Aorta (tissue), 5 donors: ENCODE results near the gene BIRC2. TPM values are rescaled to one million over a fixed set of nuclear protein-coding genes. Genes with fewer than 3 reads are reported as not detected.
"Not testable (repeated sequence)": the region's sequence is repeated elsewhere in the genome, so short reads cannot be mapped to it uniquely, and the experiment has no call there.

Source experiments
- ATAC-seq: fragments of 200-7000 bp; cut with Tn5 transposase; one replicate; pipeline ENCODE4 v1.9.1; 2022; ENCODE audit warnings: moderate library complexity; ENCODE audit not compliant: low FRiP score
- DNase-seq, 2 donors: peaks; one replicate each; pipeline ENCODE4 v3.0.0-alpha.2; 2020
- H3K27ac ChIP-seq, 2 donors: one replicate each; pipeline ENCODE4 v1.5.1; 2013; ENCODE audit warnings: low read length in 2 of 2, mild to moderate bottlenecking in 2 of 2, moderate library complexity in 2 of 2, control low read depth in 1 of 2, inconsistent platforms in 1 of 2, low read depth in 1 of 2
- H3K27me3 ChIP-seq, 2 donors: one replicate each; pipeline ENCODE4 v1.6.1; 2013; ENCODE audit warnings: control low read depth in 1 of 2, low read length in 1 of 2, mild to moderate bottlenecking in 1 of 2, moderate library complexity in 1 of 2; ENCODE audit not compliant: insufficient read depth in 2 of 2, control insufficient read depth in 1 of 2
- H3K36me3 ChIP-seq, 2 donors: one replicate each; pipeline ENCODE4 v1.6.1; 2013; ENCODE audit warnings: control low read depth in 1 of 2, low read length in 1 of 2, mild to moderate bottlenecking in 1 of 2; ENCODE audit not compliant: insufficient read depth in 2 of 2, control insufficient read depth in 1 of 2
- H3K4me1 ChIP-seq, 2 donors: one replicate each; pipeline ENCODE4 v1.6.1; 2013; ENCODE audit warnings: low read length in 2 of 2, control low read depth in 1 of 2, mild to moderate bottlenecking in 1 of 2, moderate library complexity in 1 of 2; ENCODE audit not compliant: insufficient read depth in 2 of 2, control insufficient read depth in 1 of 2
- H3K4me3 ChIP-seq, 2 donors: one replicate each; pipeline ENCODE4 v1.5.1; 2013; ENCODE audit warnings: low read length in 2 of 2, control low read depth in 1 of 2, mild to moderate bottlenecking in 1 of 2
- H3K9me3 ChIP-seq: one replicate; pipeline ENCODE4 v1.6.1; 2013; ENCODE audit warnings: mild to moderate bottlenecking, low read length; ENCODE audit not compliant: control insufficient read depth
- WGBS, 2 donors: extraction: QIAGEN DNeasy Blood & Tissue Kit; methylation state at CpG; one replicate each; pipeline ENCODE4 v1.1.7; 2013; 5-methylcytosine and 5-hydroxymethylcytosine counted together
- intact Hi-C, 2 donors: fragments of 100-400 bp; cut with DNase I; formaldehyde crosslinking; loops; one replicate each; pipeline versions ENCODE4 v1.14.2 to v1.15.0; 2022
- polyA plus RNA-seq, 2 donors: library from polyadenylated mRNA; stranded (reverse); fragments of 200-250 nt; gene quantifications; one replicate each; pipeline ENCODE4 v1.2.3, GENCODE V29; 2013
- total RNA-seq, 2 donors: library from RNA; stranded (reverse); fragmentation: NEBNext Ultra II Directional; extraction: Animal tissue kit (Norgen Biotek cat#: 25700); gene quantifications; one replicate each; pipeline ENCODE4 v1.2.1, GENCODE V29; 2021
- donor health status: healthy with polysubstance abuse.
- donor health status: Bipolar disorder and iron deficiency.
- donor health status: DM: no; HTN: no; CAD: no.
- donor health status: DM: no; HTN: no; CAD: no.
- donor health status: DM: yes; HTN: yes; CAD: no.

Gene BIRC2
- total and polyA plus RNA-seq, 4 donors, result 18.4 to 51.2 (median 31.8) TPM

DNA sequence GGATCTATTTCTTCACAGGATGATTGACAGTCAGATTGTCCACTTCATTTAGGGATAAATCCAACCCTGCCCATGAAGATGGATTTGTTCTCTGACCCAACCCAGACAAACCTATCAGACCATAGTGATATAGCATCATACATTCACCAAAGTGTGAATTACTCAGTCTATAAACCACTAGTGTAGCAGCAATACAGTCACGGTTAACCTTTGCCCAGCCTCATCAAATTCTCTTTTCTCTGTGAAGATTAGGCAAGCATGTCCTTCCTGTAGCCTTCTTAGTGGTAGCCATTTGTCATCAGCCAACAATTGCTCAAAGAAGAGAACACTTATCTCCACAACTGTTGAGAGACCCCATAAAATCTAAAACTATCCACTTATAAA lies 14.4 kb upstream of the BIRC2 start:
- 83 to 91% methylated on average over 1 of the region's 1 CpG for WGBS, 2 donors
- H3K9me3 ChIP-seq, result no peaks in the 10 kb centered on the region

DNA sequence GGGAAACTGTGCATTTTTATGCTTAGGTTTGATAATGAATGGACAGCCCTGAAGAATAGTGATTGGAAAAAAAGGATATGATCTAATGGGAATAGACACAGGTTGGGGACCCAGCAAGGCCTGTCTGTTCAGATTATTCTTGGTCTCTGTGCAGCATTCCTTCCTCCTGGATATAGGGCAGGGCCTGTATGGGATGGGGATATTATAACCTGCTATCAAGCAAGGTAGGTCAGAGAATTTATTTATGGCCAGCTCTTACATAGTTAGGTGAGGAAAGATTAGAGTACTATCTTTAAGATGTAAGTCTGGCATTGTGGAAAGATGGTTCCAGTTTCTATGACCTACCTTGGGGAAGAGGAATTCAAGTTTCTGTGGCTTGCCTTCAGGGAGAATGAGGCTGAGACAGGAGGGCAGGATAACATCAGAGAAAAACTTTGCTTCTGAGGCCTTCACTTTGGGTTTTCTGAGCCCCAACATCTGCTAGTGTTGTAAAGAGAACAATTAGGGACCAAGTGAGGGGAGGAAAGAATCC lies 8.5 kb upstream of the BIRC2 start:
- no peaks in the 10 kb centered on the region for H3K27me3 ChIP-seq
- intact Hi-C loops, result no loop called here

More for the DNA sequence above, 14.4 kb upstream of the BIRC2 start:
- Histone ChIP-seq H3K36me3 (peaks cover 0 to 3% of the 10 kb centered on the region in 2 donors), H3K4me3 (no peak overlapping the region), H3K4me1 (no peaks in the 10 kb centered on the region), H3K27ac (no peak overlapping the region), H3K27me3 (no peaks in the 10 kb centered on the region)
- ATAC-seq (no peak), DNase-seq (no peak)
- intact Hi-C loops, result no loop called here

DNA sequence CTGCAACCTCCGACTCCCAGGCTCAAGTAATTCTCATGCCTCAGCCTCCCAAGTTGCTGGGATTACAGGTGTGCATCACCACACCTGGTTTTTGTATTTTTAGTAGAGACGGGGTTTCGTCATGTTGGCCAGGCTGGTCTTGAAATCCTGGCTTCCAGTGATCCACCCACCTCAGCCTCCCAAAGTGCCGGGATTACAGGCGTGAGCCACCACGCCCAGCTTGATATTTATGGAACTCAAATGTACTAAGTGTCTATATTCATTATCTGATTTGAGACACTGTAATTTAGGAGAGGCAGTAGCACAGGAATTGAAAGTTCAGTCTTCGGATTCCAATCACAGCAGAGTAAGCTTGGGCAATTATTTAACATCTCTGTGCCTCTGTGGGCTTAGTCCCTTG lies 5.7 kb upstream of the BIRC2 start:
- not testable (repeated sequence) for ATAC-seq, H3K27ac ChIP-seq, H3K4me3 ChIP-seq, H3K4me1 ChIP-seq, H3K9me3 ChIP-seq, DNase-seq, H3K27me3 ChIP-seq, H3K36me3 ChIP-seq
- intact Hi-C loops, result loop anchor here (5.0 to 10.0 kb wide), 4 partner anchors 49 to 271 kb away; no protein-coding TSS in a partner anchor
- 82 to 84% methylated on average over 7 of the region's 7 CpGs for WGBS, 2 donors

More for the DNA sequence above, 8.5 kb upstream of the BIRC2 start:
- Histone ChIP-seq H3K4me1 (no peaks in the 10 kb centered on the region), H3K27ac (no peak overlapping the region), H3K4me3 (no peak overlapping the region), H3K9me3 (no peaks in the 10 kb centered on the region), H3K36me3 (no peaks in the 10 kb centered on the region)
- no peak for DNase-seq
- no peak for ATAC-seq

DNA sequence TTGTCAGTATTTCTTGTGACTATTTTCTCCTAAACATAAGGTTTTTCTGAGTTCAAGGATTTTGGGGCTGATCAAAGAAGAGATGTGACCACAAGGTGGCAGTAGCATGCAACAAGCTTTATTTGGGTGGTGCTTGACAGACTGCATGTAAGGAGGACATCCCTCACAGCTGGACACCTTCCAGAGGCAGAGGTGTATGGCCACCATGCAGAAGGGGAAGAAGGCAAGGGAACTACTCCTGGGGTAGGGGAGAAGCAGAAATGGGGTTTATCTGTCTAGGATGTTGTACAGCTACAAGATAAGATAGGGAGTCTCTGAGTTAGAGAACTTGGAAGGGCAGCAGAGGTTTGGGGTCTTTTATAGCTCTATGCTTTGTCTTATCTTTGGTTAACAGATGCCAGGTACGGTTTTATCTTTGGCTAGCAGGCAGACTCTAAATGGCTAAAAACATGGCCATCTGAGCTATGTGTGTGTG lies 5.1 kb upstream of the BIRC2 start:
- intact Hi-C loops, result loop anchor here (5.0 to 10.0 kb wide), 4 partner anchors 50 to 270 kb away; no protein-coding TSS in a partner anchor
- Histone ChIP-seq H3K27me3 (no peaks in the 10 kb centered on the region), H3K4me1 (peaks cover 0 to 2% of the 10 kb centered on the region in 2 donors), H3K4me3 (no peak overlapping the region), H3K9me3 (no peaks in the 10 kb centered on the region), H3K36me3 (no peaks in the 10 kb centered on the region), H3K27ac (no peak overlapping the region)
- peak; percentile 75 for ATAC-seq
- 18 to 32% methylated on average over 1 of the region's 1 CpG for WGBS, 2 donors
- peak; percentile 63 to 72 for DNase-seq

DNA sequence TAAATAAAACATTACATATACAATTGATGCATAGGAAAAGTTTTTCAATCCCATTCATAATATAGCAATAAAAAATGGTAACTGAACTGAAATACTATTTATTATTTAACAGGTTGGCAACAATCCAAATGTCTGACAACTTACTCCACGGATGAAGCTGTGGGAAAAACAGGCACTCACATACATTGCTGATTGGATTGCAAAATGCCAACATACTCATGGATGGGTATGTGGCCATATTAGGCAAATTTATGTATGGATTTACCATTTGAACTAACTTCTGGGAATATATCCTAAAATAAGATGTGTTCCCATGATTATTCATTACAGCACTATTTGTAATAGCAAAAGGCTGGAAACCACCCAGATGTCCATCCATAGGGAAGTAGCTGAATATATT lies 3.2 kb upstream of the BIRC2 start:
- intact Hi-C loops, result loop anchor here (5.0 to 10.0 kb wide), 4 partner anchors 52 to 268 kb away; no protein-coding TSS in a partner anchor
- H3K27me3 ChIP-seq, result no peaks in the 10 kb centered on the region
- WGBS, 2 donors, result 27 to 30% methylated on average over 1 of the region's 1 CpG
- ATAC-seq (no peak), DNase-seq (no peak)
- H3K36me3 ChIP-seq, result no peaks in the 10 kb centered on the region
- H3K4me3 ChIP-seq, result no peak overlapping the region
- no peaks in the 10 kb centered on the region for H3K9me3 ChIP-seq
- no peak overlapping the region for H3K27ac ChIP-seq
- peaks cover 0 to 2% of the 10 kb centered on the region in 2 donors for H3K4me1 ChIP-seq

DNA sequence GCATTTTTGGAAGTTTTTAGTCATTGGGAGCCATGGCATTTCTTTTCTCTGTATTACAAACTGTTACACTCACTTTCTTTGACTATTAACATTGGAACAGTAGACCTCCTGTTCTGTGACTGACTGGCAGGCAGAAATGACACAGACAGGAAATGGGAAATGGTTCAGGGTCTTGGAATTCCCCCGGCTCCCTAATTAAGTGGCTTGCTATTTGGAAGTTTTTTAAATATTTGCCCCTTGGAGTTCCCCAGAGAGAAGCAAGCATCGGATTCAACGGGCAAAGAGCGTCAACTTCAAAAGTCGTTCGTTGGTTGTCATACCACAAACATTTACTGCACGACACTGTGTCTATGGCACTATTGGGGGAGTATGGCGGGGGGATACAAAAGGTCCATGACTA lies 1.1 kb upstream of the BIRC2 start:
- Histone ChIP-seq H3K27ac (peak overlapping the region; percentile 80 to 91), H3K27me3 (no peaks in the 10 kb centered on the region), H3K4me3 (peak overlapping the region; percentile 38 to 97), H3K36me3 (no peaks in the 10 kb centered on the region), H3K9me3 (no peaks in the 10 kb centered on the region), H3K4me1 (peaks cover 0 to 2% of the 10 kb centered on the region in 2 donors)
- ATAC-seq, result no peak
- DNase-seq, result no peak
- 3 to 4% methylated on average over 8 of the region's 8 CpGs for WGBS, 2 donors
- intact Hi-C loops, result loop anchor here (5.0 to 10.0 kb wide), 2 partner anchors 59 to 149 kb away; no protein-coding TSS in a partner anchor

DNA sequence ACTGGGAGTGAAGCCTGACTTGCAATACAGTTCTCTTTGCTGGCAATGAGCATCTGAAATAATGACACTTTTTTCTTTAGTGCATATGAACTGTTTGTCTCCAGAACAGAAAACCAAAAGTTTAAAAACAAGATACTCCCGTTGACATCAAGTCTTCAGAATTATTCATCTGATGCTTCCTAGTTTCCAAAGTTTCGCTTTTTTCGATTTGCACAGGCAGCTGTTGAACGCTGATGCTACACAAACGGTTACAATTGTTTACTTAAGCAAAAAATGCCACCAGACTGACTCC lies 612 bp upstream of the BIRC2 start:
- DNase-seq (no peak), ATAC-seq (no peak)
- WGBS, 2 donors, result 0 to 1% methylated on average over 5 of the region's 5 CpGs
- Histone ChIP-seq H3K27ac (peak overlapping the region; percentile 82 to 91), H3K4me1 (peaks cover 0 to 2% of the 10 kb centered on the region in 2 donors), H3K36me3 (no peaks in the 10 kb centered on the region), H3K4me3 (peak overlapping the region; percentile 38 to 97), H3K9me3 (no peaks in the 10 kb centered on the region), H3K27me3 (no peaks in the 10 kb centered on the region)
- intact Hi-C loops, result loop anchor here (5.0 to 10.0 kb wide), 2 partner anchors 59 to 148 kb away; no protein-coding TSS in a partner anchor

DNA sequence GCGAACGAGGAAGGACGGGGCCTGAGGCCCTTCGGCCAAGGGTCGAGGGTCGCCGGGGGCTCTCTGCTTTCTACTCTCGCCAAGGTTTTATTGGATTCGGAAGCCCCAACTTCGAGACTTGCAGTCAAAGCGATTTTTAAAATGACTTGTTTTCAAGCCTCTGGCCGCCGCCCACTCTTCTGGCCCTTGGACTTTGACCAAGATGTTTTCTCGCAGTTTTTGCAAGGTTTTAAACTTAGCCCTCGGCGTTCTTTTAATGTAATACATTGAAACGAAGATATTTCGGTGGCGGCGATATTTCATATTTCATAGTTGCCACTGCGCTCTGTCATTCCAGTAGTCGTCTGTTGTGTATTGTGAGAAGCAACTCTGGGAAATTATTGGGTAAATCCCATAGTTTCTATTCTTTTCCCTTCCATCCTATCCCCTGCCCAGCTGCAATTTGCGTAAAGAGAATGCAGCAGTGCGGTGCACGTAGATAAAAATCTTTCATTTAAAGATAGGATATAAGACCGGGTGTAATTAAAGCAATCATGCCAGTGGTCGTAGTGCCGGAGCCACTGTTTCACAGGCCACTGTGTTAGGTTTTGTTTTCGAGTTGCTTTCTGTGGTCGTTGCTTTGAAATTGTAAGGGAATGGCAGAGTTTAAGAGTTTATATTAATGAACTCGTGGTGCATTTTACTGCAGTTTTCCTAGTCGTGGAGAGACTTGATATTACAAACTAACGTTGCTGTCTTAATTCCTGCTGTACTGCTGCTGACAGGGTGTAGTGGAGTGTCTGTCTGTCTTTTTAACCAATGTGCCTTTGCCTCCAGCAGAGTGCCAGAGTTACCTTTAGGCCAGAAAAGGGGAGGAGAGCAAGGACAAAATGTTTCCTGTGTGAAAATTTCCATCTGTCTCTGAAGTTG lies 702 bp downstream of the BIRC2 start:
- no peaks in the 10 kb centered on the region for H3K9me3 ChIP-seq
- H3K4me1 ChIP-seq, result peaks cover 0 to 2% of the 10 kb centered on the region in 2 donors
- H3K27me3 ChIP-seq, result no peaks in the 10 kb centered on the region
- 0% methylated on average over 33 of the region's 33 CpGs for WGBS, 2 donors
- intact Hi-C loops, result loop anchor here (5.0 to 10.0 kb wide), 2 partner anchors 60 to 147 kb away; no protein-coding TSS in a partner anchor
- H3K36me3 ChIP-seq, result no peaks in the 10 kb centered on the region
- H3K4me3 ChIP-seq, result peak overlapping the region; percentile 97 to 100
- ATAC-seq, result peak; percentile 32
- peak in 1 of 2 donors; percentile 44 for DNase-seq
- peak overlapping the region; percentile 82 to 97 for H3K27ac ChIP-seq
